HepG2 (cell line): ENCODE results near the gene SUPT4H1. TPM values are rescaled to one million over a fixed set of nuclear protein-coding genes. Genes with fewer than 3 reads are reported as not detected.

Source experiments
- ATM ChIP-seq: fragments of 450-650 bp; IDR thresholded peaks from 2 replicates; pipeline ENCODE4 v1.7.1; 2017; ENCODE audit warnings: mild to moderate bottlenecking, borderline replicate concordance
- BHLHE40 ChIP-seq: IDR thresholded peaks from 2 replicates; pipeline ENCODE4 v1.6.1; 2011; ENCODE audit warnings: low read length, improper control_type of control experiment
- CERS6 ChIP-seq: sonication (generic); formaldehyde crosslinking; IDR thresholded peaks from 2 replicates; pipeline ENCODE4 v1.5.0; 2020; ENCODE audit warnings: missing genetic modification reagents
- DPF2 ChIP-seq: sonication (generic); formaldehyde crosslinking; IDR thresholded peaks from 2 replicates; pipeline ENCODE4 v1.4.0; 2020; ENCODE audit warnings: mild to moderate bottlenecking, low read depth, missing genetic modification reagents, borderline replicate concordance
- FOXA3 ChIP-seq: IDR thresholded peaks from 2 replicates; pipeline ENCODE4 v1.6.1; 2016; ENCODE audit warnings: missing genetic modification reagents, missing compliant biosample characterization
- IRX3 ChIP-seq: sonication (generic); formaldehyde crosslinking; IDR thresholded peaks from 2 replicates; pipeline ENCODE4 v1.8.1; 2023; ENCODE audit warnings: mild to moderate bottlenecking, low read depth, missing genetic modification reagents, borderline replicate concordance
- JARID2 ChIP-seq: sonication (generic); formaldehyde crosslinking; IDR thresholded peaks from 2 replicates; pipeline ENCODE4 v1.8.1; 2023; ENCODE audit warnings: missing genetic modification reagents, inconsistent platforms; ENCODE audit not compliant: insufficient replicate concordance
- KDM1A ChIP-seq: IDR thresholded peaks from 2 replicates; pipeline ENCODE4 v1.6.1; 2016; ENCODE audit warnings: missing compliant biosample characterization
- NFKBIZ ChIP-seq: IDR thresholded peaks from 2 replicates; pipeline ENCODE4 v1.6.1; 2018; ENCODE audit warnings: missing genetic modification reagents, missing compliant biosample characterization
- POLR2AphosphoS5 ChIP-seq: IDR thresholded peaks from 2 replicates; pipeline ENCODE4 v1.6.1; 2012; ENCODE audit warnings: low read depth, low read length
- RERE ChIP-seq: IDR thresholded peaks from 2 replicates; pipeline ENCODE4 v1.6.1; 2016; ENCODE audit warnings: low read depth, missing genetic modification reagents, missing compliant biosample characterization
- SKI ChIP-seq: fragments of 450-650 bp; IDR thresholded peaks from one replicate; pipeline ENCODE4 v1.6.1; 2018; ENCODE audit warnings: mild to moderate bottlenecking; ENCODE audit not compliant: partially characterized antibody
- SRSF4 ChIP-seq: fragments of 200-400 bp; formaldehyde crosslinking; IDR thresholded peaks from one replicate; pipeline ENCODE4 v1.6.1; 2018; ENCODE audit warnings: mild to moderate bottlenecking, low read depth, low read length, moderate library complexity; ENCODE audit not compliant: poor library complexity, severe bottlenecking
- TBX3 ChIP-seq: fragments of 450-650 bp; IDR thresholded peaks from 2 replicates; pipeline ENCODE4 v1.6.1; 2017; ENCODE audit warnings: antibody characterized with exemption, mild to moderate bottlenecking, inconsistent platforms, borderline replicate concordance
- ZNF225 ChIP-seq: sonication (generic); formaldehyde crosslinking; IDR thresholded peaks from 2 replicates; pipeline ENCODE4 v1.4.0; 2020; ENCODE audit warnings: mild to moderate bottlenecking, missing genetic modification reagents
- ZNF234 ChIP-seq: sonication (generic); formaldehyde crosslinking; conservative IDR thresholded peaks from 2 replicates; pipeline ENCODE4 v1.5.1; 2020; ENCODE audit warnings: mild to moderate bottlenecking, missing genetic modification reagents
- ZNF670 ChIP-seq: sonication (generic); formaldehyde crosslinking; IDR thresholded peaks from 2 replicates; pipeline ENCODE4 v1.8.0; 2022; ENCODE audit warnings: mild to moderate bottlenecking, missing genetic modification reagents, borderline replicate concordance
- ZNF781 ChIP-seq: sonication (generic); formaldehyde crosslinking; IDR thresholded peaks from 2 replicates; pipeline ENCODE4 v1.5.1; 2020; ENCODE audit warnings: borderline replicate concordance, mild to moderate bottlenecking, missing genetic modification reagents; ENCODE audit errors: not compliant biosample characterization
- ZNF839 ChIP-seq: sonication (generic); formaldehyde crosslinking; IDR thresholded peaks from 2 replicates; pipeline ENCODE4 v1.4.0; 2020; ENCODE audit warnings: missing genetic modification reagents, mild to moderate bottlenecking, borderline replicate concordance
- ZSCAN20 ChIP-seq: sonication (generic); formaldehyde crosslinking; IDR thresholded peaks from 2 replicates; pipeline ENCODE4 v1.4.0; 2020; ENCODE audit warnings: missing genetic modification reagents, mild to moderate bottlenecking, borderline replicate concordance
- polyA plus RNA-seq, 8 experiments: library from polyadenylated mRNA; depleted of rRNA in 3 of 8; stranded (reverse) in 7 of 8; unstranded in 1 of 8; fragments of >200 nt; fragmentation: Illumina TruSeq in 4 of 8; extraction: Trizol in 4 of 8; gene quantifications; 2 replicates each; pipeline versions ENCODE4 v1.2.1 to v1.2.3, GENCODE V29; 2011 to 2016; ENCODE audit warnings: low read depth in 4 of 8, missing spikeins in 1 of 8, mixed read lengths in 1 of 8; ENCODE audit not compliant: insufficient read depth in 1 of 8
- total RNA-seq, 5 experiments: library from RNA; depleted of rRNA; stranded (reverse); fragments of >200 nt; fragmentation: Illumina TruSeq; extraction: Trizol; gene quantifications; 2 replicates each; pipeline ENCODE4 v1.2.3, GENCODE V29; 2016; ENCODE audit warnings: low read depth in 1 of 5
- TF ChIP-seq, protein P1 (sequence below): sonication (generic); formaldehyde crosslinking; IDR thresholded peaks from 2 replicates; pipeline ENCODE4 v1.4.0; 2020; ENCODE audit warnings: mild to moderate bottlenecking, missing genetic modification reagents

SUPT4H1 gene
- total and polyA plus RNA-seq, 2 of the 13 experiments (the other 11 are each of a cell fraction or from before 2014, with no cell fraction given) = 155 to 244 TPM

GRCh38 chr17:58391302-58391984 is 39.4 kb upstream of the SUPT4H1 start (continued):
- TF ChIP-seq RERE (peak; percentile 98), ZNF670 (peak; percentile 98), IRX3 (CRISPR knock-in tag) (peak; percentile 87; the same call in 1 of the 2 replicates), JARID2 (CRISPR knock-in tag) (peak; percentile 96), ZNF225 (CRISPR knock-in tag) (no peak), KDM1A (CRISPR knock-in tag) (peak; percentile 82), ATM (no peak), ZSCAN20 (CRISPR knock-in tag) (no peak), DPF2 (CRISPR knock-in tag) (peak; percentile 100), TBX3 (peak; percentile 97), CERS6 (CRISPR knock-in tag) (no peak), ZNF839 (CRISPR knock-in tag) (no peak), ZNF234 (CRISPR knock-in tag) (no peak), POLR2AphosphoS5 (peak; percentile 83), SRSF4 (no peak), ZNF781 (peak; percentile 94), SKI (peak; percentile 97), BHLHE40 (no peak; the same call in 1 of the 2 replicates), NFKBIZ (CRISPR knock-in tag) (peak; percentile 99), FOXA3 (CRISPR knock-in tag) (peak; percentile 100)
- TF ChIP-seq, protein P1, sequence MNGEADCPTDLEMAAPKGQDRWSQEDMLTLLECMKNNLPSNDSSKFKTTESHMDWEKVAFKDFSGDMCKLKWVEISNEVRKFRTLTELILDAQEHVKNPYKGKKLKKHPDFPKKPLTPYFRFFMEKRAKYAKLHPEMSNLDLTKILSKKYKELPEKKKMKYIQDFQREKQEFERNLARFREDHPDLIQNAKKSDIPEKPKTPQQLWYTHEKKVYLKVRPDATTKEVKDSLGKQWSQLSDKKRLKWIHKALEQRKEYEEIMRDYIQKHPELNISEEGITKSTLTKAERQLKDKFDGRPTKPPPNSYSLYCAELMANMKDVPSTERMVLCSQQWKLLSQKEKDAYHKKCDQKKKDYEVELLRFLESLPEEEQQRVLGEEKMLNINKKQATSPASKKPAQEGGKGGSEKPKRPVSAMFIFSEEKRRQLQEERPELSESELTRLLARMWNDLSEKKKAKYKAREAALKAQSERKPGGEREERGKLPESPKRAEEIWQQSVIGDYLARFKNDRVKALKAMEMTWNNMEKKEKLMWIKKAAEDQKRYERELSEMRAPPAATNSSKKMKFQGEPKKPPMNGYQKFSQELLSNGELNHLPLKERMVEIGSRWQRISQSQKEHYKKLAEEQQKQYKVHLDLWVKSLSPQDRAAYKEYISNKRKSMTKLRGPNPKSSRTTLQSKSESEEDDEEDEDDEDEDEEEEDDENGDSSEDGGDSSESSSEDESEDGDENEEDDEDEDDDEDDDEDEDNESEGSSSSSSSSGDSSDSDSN = peak; percentile 87
